ENCODE data around the gene TPRX2. TPM values are rescaled to one million over a fixed set of nuclear protein-coding genes. Genes with fewer than 3 reads are reported as not detected.

Gene TPRX2
- total and polyA plus RNA-seq, 2 experiments from 2014 or later, result not detected

GRCh38 chr19:47821460-47822020 lies 37.5 kb upstream of the TPRX2 start, which contains the start of gene CRX:
Gene CRX, plus strand, starts transcription at chr19:47821937. Its CDS starts 12,507 bp downstream, at chr19:47834444.
- H3K27me3 ChIP-seq, result no peaks in the 10 kb centered on the region
- H3K4me1 ChIP-seq (ENCODE audit: low read depth), result peaks cover 11% of the 10 kb centered on the region
- DNase-seq (ENCODE audit: low read depth in 1 of 2, low spot score in 1 of 2), result no peak
- H3K36me3 ChIP-seq, result no peaks in the 10 kb centered on the region
- no peak for TF ChIP-seq CTCF (IDR thresholded peaks at IDR 0.05; ENCODE audit: low read depth, low read length)
- no peaks in the 10 kb centered on the region for H3K9me3 ChIP-seq (ENCODE audit: low read depth)
- no peak within 1 kb of the TSS for H3K27ac ChIP-seq
- H3K4me3 ChIP-seq, result no peak within 1 kb of the TSS

GRCh38 chr19:47824396-47824795 lies 34.6 kb upstream of the TPRX2 start:
- no peak for DNase-seq (ENCODE audit: low read depth in 1 of 2, low spot score in 1 of 2)
- no peak for TF ChIP-seq CTCF (IDR thresholded peaks at IDR 0.05; ENCODE audit: low read depth, low read length)
- no peaks in the 10 kb centered on the region for H3K9me3 ChIP-seq (ENCODE audit: low read depth)
- no peaks in the 10 kb centered on the region for H3K36me3 ChIP-seq
- H3K4me3 ChIP-seq, result no peak overlapping the region
- H3K27ac ChIP-seq, result no peak overlapping the region
- H3K4me1 ChIP-seq (ENCODE audit: low read depth), result peaks cover 8% of the 10 kb centered on the region
- no peaks in the 10 kb centered on the region for H3K27me3 ChIP-seq

- Histone ChIP-seq H3K36me3 (no peaks in the 10 kb centered on the region), H3K4me1 (ENCODE audit: low read depth) (no peaks in the 10 kb centered on the region), H3K9me3 (ENCODE audit: low read depth) (no peaks in the 10 kb centered on the region), H3K27ac (no peak overlapping the region), H3K4me3 (no peak overlapping the region), H3K27me3 (no peaks in the 10 kb centered on the region)
- no peak for DNase-seq (ENCODE audit: low read depth in 1 of 2, low spot score in 1 of 2)
- TF ChIP-seq CTCF (IDR thresholded peaks at IDR 0.05; ENCODE audit: low read depth, low read length), result no peak
These were observed 32.2 kb upstream of the TPRX2 start for GRCh38 chr19:47826800-47827199.

- Histone ChIP-seq H3K4me3 (no peak overlapping the region), H3K4me1 (ENCODE audit: low read depth) (no peaks in the 10 kb centered on the region), H3K27ac (no peak overlapping the region), H3K27me3 (no peaks in the 10 kb centered on the region), H3K36me3 (no peaks in the 10 kb centered on the region), H3K9me3 (ENCODE audit: low read depth) (no peaks in the 10 kb centered on the region)
- no peak for DNase-seq (ENCODE audit: low read depth in 1 of 2, low spot score in 1 of 2)
- no peak for TF ChIP-seq CTCF (IDR thresholded peaks at IDR 0.05; ENCODE audit: low read depth, low read length)
These were observed 26.3 kb upstream of the TPRX2 start for GRCh38 chr19:47832723-47833122.

GRCh38 chr19:47836038-47836437 lies 23.0 kb upstream of the TPRX2 start:
- TF ChIP-seq CTCF (IDR thresholded peaks at IDR 0.05; ENCODE audit: low read depth, low read length), result no peak
- H3K27ac ChIP-seq, result no peak overlapping the region

More at GRCh38 chr19:47836038-47836437, 23.0 kb upstream of the TPRX2 start:
- H3K4me1 ChIP-seq (ENCODE audit: low read depth), result peaks cover 5% of the 10 kb centered on the region
- no peak for DNase-seq (ENCODE audit: low read depth in 1 of 2, low spot score in 1 of 2)
- no peaks in the 10 kb centered on the region for H3K27me3 ChIP-seq
- H3K36me3 ChIP-seq, result no peaks in the 10 kb centered on the region
- H3K9me3 ChIP-seq (ENCODE audit: low read depth), result no peaks in the 10 kb centered on the region
- no peak overlapping the region for H3K4me3 ChIP-seq
